Mesenchymal stem cell (in vitro differentiated cells and primary cell): Measurements from ENCODE around the gene FAM25G.
A peak's percentile ranks its signal among the peaks of the same experiment; 100 is the strongest.
"Not testable (repeated sequence)": the region's sequence is repeated elsewhere in the genome, so short reads cannot be mapped to it uniquely, and the experiment has no call there.

ENCODE experiments used
- DNase-seq: peaks from one replicate; pipeline ENCODE4 v3.0.0-alpha.2; 2013
- H2AFZ ChIP-seq: one replicate; pipeline ENCODE4 v1.6.1; 2013; ENCODE audit warnings: low read depth, mild to moderate bottlenecking, control low read depth, inconsistent platforms, low read length, moderate library complexity
- H2AK5ac ChIP-seq: 2 replicates; pipeline ENCODE4 v1.6.1; 2013; ENCODE audit warnings: low read length, moderate library complexity, mild to moderate bottlenecking, inconsistent platforms; ENCODE audit not compliant: severe bottlenecking
- H2BK120ac ChIP-seq: one replicate; pipeline ENCODE4 v1.6.1; 2013; ENCODE audit warnings: low read depth, mild to moderate bottlenecking, inconsistent platforms, low read length, moderate library complexity
- H2BK12ac ChIP-seq, 2 experiments: one replicate each; pipeline ENCODE4 v1.6.1; 2013; ENCODE audit warnings: inconsistent platforms in 2 of 2, low read length in 2 of 2, mild to moderate bottlenecking in 2 of 2, moderate library complexity in 2 of 2, control low read depth in 1 of 2
- H2BK15ac ChIP-seq: one replicate; pipeline ENCODE4 v1.6.1; 2013; ENCODE audit warnings: mild to moderate bottlenecking, low read depth, inconsistent platforms; ENCODE audit not compliant: poor library complexity, severe bottlenecking
- H2BK5ac ChIP-seq: 2 replicates; pipeline ENCODE4 v1.6.1; 2013; ENCODE audit warnings: low read depth, mild to moderate bottlenecking, low read length, control low read depth, inconsistent platforms; ENCODE audit not compliant: poor library complexity, severe bottlenecking
- H3K14ac ChIP-seq, 2 experiments: one replicate each; pipeline ENCODE4 v1.6.1; 2013; ENCODE audit warnings: inconsistent platforms in 2 of 2, low read length in 2 of 2, control low read depth in 1 of 2, mild to moderate bottlenecking in 1 of 2, moderate library complexity in 1 of 2
- H3K18ac ChIP-seq, 2 experiments: one replicate each; pipeline ENCODE4 v1.6.1; 2013; ENCODE audit warnings: inconsistent platforms in 2 of 2, low read length in 2 of 2, control low read depth in 1 of 2, low read depth in 1 of 2, mild to moderate bottlenecking in 1 of 2
- H3K23ac ChIP-seq, 2 experiments: one replicate each; pipeline ENCODE4 v1.6.1; 2013; ENCODE audit warnings: inconsistent platforms in 2 of 2, low read length in 2 of 2, mild to moderate bottlenecking in 2 of 2, moderate library complexity in 2 of 2, control low read depth in 1 of 2
- H3K27ac ChIP-seq: 2 replicates; pipeline ENCODE4 v1.5.1; 2013; ENCODE audit warnings: mild to moderate bottlenecking, moderate library complexity, low read length, control low read depth, inconsistent platforms; ENCODE audit not compliant: poor library complexity, severe bottlenecking
- H3K27me3 ChIP-seq, 2 experiments: 2 replicates each; pipeline versions ENCODE4 v1.6.1 to v1.7.0; 2013; ENCODE audit warnings: low read length in 2 of 2, mild to moderate bottlenecking in 2 of 2, moderate library complexity in 2 of 2, control low read depth in 1 of 2, inconsistent platforms in 1 of 2; ENCODE audit not compliant: control insufficient read depth in 1 of 2, insufficient read depth in 1 of 2
- H3K36me3 ChIP-seq, 2 experiments: 2 replicates each; pipeline versions ENCODE4 v1.6.1 to v1.7.0; 2013; ENCODE audit warnings: low read length in 2 of 2, control low read depth in 1 of 2, inconsistent platforms in 1 of 2, low read depth in 1 of 2, mild to moderate bottlenecking in 1 of 2; ENCODE audit not compliant: insufficient read depth in 2 of 2, control insufficient read depth in 1 of 2
- H3K4ac ChIP-seq, 2 experiments: one replicate each; pipeline ENCODE4 v1.6.1; 2013; ENCODE audit warnings: inconsistent platforms in 2 of 2, low read length in 2 of 2, mild to moderate bottlenecking in 2 of 2, moderate library complexity in 2 of 2, control low read depth in 1 of 2, low read depth in 1 of 2
- H3K4me1 ChIP-seq: 2 replicates; pipeline ENCODE4 v1.6.1; 2013; ENCODE audit warnings: low read depth, low read length, control low read depth; ENCODE audit not compliant: control insufficient read depth, insufficient read depth
- H3K4me2 ChIP-seq: 2 replicates; pipeline ENCODE4 v1.6.1; 2013; ENCODE audit warnings: low read length, mild to moderate bottlenecking, inconsistent platforms; ENCODE audit not compliant: poor library complexity, severe bottlenecking
- H3K4me3 ChIP-seq, 2 experiments: 2 replicates each; pipeline versions ENCODE4 v1.5.1 to v1.7.0; 2013; ENCODE audit warnings: low read length in 2 of 2, mild to moderate bottlenecking in 2 of 2, control low read depth in 1 of 2, low read depth in 1 of 2; ENCODE audit not compliant: insufficient read depth in 1 of 2
- H3K79me1 ChIP-seq: replicated peaks from 2 replicates; pipeline ENCODE4 v1.6.1; 2013; ENCODE audit warnings: mild to moderate bottlenecking, control low read depth, low read length, inconsistent platforms; ENCODE audit not compliant: poor library complexity, severe bottlenecking
- H3K9ac ChIP-seq: 2 replicates; pipeline ENCODE4 v1.7.0; 2013; ENCODE audit warnings: mild to moderate bottlenecking, low read length, moderate library complexity
- H3K9me3 ChIP-seq: 2 replicates; pipeline ENCODE4 v1.7.0; 2013; ENCODE audit warnings: mild to moderate bottlenecking, low read length; ENCODE audit not compliant: control insufficient read depth
- H4K8ac ChIP-seq: one replicate; pipeline ENCODE4 v1.6.1; 2013; ENCODE audit warnings: inconsistent platforms, mild to moderate bottlenecking, low read length, moderate library complexity
- H4K91ac ChIP-seq: one replicate; pipeline ENCODE4 v1.6.1; 2013; ENCODE audit warnings: mild to moderate bottlenecking, low read length, inconsistent platforms
- WGBS: methylation state at CpG from one replicate; pipeline ENCODE4 v1.1.7; 2013; ENCODE audit warnings: mixed read lengths; 5-methylcytosine and 5-hydroxymethylcytosine counted together

Gene FAM25G

GRCh38 chr10:47461261-47461687 lies 30.2 kb downstream of the FAM25G start:
- peak overlapping the region; percentile 41 for H3K9ac ChIP-seq
- H4K91ac ChIP-seq, H3K4me3 ChIP-seq, H3K4ac ChIP-seq, H4K8ac ChIP-seq, H2AK5ac ChIP-seq, H2BK12ac ChIP-seq, H3K9me3 ChIP-seq, H3K18ac ChIP-seq, H3K27me3 ChIP-seq, H2AFZ ChIP-seq, H3K36me3 ChIP-seq, H3K23ac ChIP-seq, H2BK5ac ChIP-seq, H2BK120ac ChIP-seq, H3K79me1 ChIP-seq, H2BK15ac ChIP-seq, H3K4me1 ChIP-seq, H3K14ac ChIP-seq: not testable (repeated sequence)
- peak overlapping the region; percentile 40 for H3K27ac ChIP-seq
- WGBS = 0% methylated on average over 9 of the region's 37 CpGs
- H3K4me2 ChIP-seq = peak overlapping the region; percentile 52
- DNase-seq = peak; percentile 79

- H3K18ac ChIP-seq = no peak overlapping the region
- no peak overlapping the region for H2BK12ac ChIP-seq
- under 1% methylated on average over 2 of the region's 4 CpGs for WGBS
- no peaks in the 10 kb centered on the region for H3K36me3 ChIP-seq
- no peak overlapping the region for H3K9ac ChIP-seq
- no peaks in the 10 kb centered on the region for H3K79me1 ChIP-seq
- H3K4me3 ChIP-seq = no peak overlapping the region
- H3K27ac ChIP-seq = no peak overlapping the region
- H2AFZ ChIP-seq = no peak overlapping the region
- no peak overlapping the region for H2AK5ac ChIP-seq
- no peak overlapping the region for H3K14ac ChIP-seq
- peaks cover 0 to 10% of the 10 kb centered on the region in 2 experiments for H3K27me3 ChIP-seq
- no peak overlapping the region for H4K91ac ChIP-seq
- H2BK15ac ChIP-seq = no peak overlapping the region
- H3K4ac ChIP-seq = no peak overlapping the region
- no peak overlapping the region for H2BK120ac ChIP-seq
- H3K4me1 ChIP-seq = peaks cover 2% of the 10 kb centered on the region
- no peak overlapping the region for H3K4me2 ChIP-seq
- DNase-seq = peak; percentile 87
- H4K8ac ChIP-seq = no peak overlapping the region
- H3K23ac ChIP-seq = no peak overlapping the region
- H3K9me3 ChIP-seq = no peaks in the 10 kb centered on the region
- no peak overlapping the region for H2BK5ac ChIP-seq
Measured at GRCh38 chr10:47458466-47459154, 32.9 kb downstream of the FAM25G start.

- Histone ChIP-seq H2BK15ac (no peak overlapping the region), H2BK5ac (no peak overlapping the region), H2AFZ (no peak overlapping the region), H3K4me2 (no peak overlapping the region), H3K9ac (no peak overlapping the region), H3K23ac (no peak overlapping the region), H2AK5ac (no peak overlapping the region), H2BK12ac (no peak overlapping the region), H3K14ac (no peak overlapping the region), H3K4me3 (no peak overlapping the region), H3K9me3 (no peaks in the 10 kb centered on the region), H3K18ac (no peak overlapping the region), H3K27me3 (peaks cover 0 to 17% of the 10 kb centered on the region in 2 experiments), H3K36me3 (no peaks in the 10 kb centered on the region), H4K91ac (no peak overlapping the region), H3K27ac (no peak overlapping the region), H2BK120ac (no peak overlapping the region), H3K79me1 (no peaks in the 10 kb centered on the region), H3K4me1 (peaks cover 2% of the 10 kb centered on the region), H3K4ac (no peak overlapping the region), H4K8ac (no peak overlapping the region)
- 100% methylated on average over 1 of the region's 1 CpG for WGBS
- DNase-seq = no peak
Measured at GRCh38 chr10:47457826-47458225, 33.7 kb downstream of the FAM25G start.

GRCh38 chr10:47457528-47457820 lies 34.0 kb downstream of the FAM25G start:
- H3K36me3 ChIP-seq = no peaks in the 10 kb centered on the region
- no peak overlapping the region for H4K8ac ChIP-seq
- H2BK15ac ChIP-seq = no peak overlapping the region
- H3K4me1 ChIP-seq = peaks cover 2% of the 10 kb centered on the region
- no peaks in the 10 kb centered on the region for H3K79me1 ChIP-seq
- H2AFZ ChIP-seq = no peak overlapping the region
- no peak overlapping the region for H2BK5ac ChIP-seq
- no peak overlapping the region for H2AK5ac ChIP-seq
- H3K4ac ChIP-seq = no peak overlapping the region
- H3K9ac ChIP-seq = no peak overlapping the region
- H3K18ac ChIP-seq = no peak overlapping the region
- no peak for DNase-seq
- no peak overlapping the region for H2BK12ac ChIP-seq
- H3K23ac ChIP-seq = no peak overlapping the region
- H4K91ac ChIP-seq = no peak overlapping the region
- H3K27me3 ChIP-seq = peaks cover 0 to 20% of the 10 kb centered on the region in 2 experiments
- H2BK120ac ChIP-seq = no peak overlapping the region
- no peak overlapping the region for H3K4me2 ChIP-seq
- WGBS = 78% methylated on average over 1 of the region's 1 CpG
- H3K14ac ChIP-seq = no peak overlapping the region
- no peak overlapping the region for H3K27ac ChIP-seq
- H3K4me3 ChIP-seq = no peak overlapping the region
- H3K9me3 ChIP-seq = no peaks in the 10 kb centered on the region
